Measurements from ENCODE around the gene TMEM135. TPM values are rescaled to one million over a fixed set of nuclear protein-coding genes. Genes with fewer than 3 reads are reported as not detected.
"Not testable (repeated sequence)": the region's sequence is repeated elsewhere in the genome, so short reads cannot be mapped to it uniquely, and the experiment has no call there.

TMEM135 gene
- total and polyA plus RNA-seq, 2 donors from 2014 or later, result 12.0 to 24.6 TPM

DNA sequence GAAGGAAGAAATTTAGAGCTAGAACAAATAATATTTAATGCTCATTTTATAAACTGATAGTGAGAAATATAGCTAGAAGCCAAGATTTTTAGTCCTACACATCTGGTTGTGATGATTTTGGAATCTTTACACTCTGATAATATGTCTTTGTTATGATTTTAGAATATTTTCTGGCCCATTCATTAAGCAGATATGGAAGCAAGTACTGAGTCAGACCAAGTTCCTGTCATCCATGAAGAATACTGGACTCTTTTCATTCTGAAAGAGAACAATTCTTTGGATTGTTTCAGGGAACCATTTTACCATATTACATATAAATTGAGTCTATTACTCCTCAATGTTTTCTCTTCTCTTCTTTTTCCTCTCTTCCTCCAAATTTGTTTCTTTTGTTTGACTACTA lies 227.4 kb downstream of the TMEM135 start:
- Histone ChIP-seq H3K27ac (ENCODE audit: low read depth in 2 of 2, low read length in 2 of 2) (no peak overlapping the region), H3K9ac (ENCODE audit: low read length in 3 of 3) (no peak overlapping the region), H3K4me1 (ENCODE audit: control insufficient read depth in 2 of 3, insufficient read depth in 2 of 3, low read depth in 1 of 3, low read length in 3 of 3) (no peaks in the 10 kb centered on the region), H3K9me3 (ENCODE audit: control insufficient read depth in 2 of 3, insufficient read depth in 1 of 3, low read length in 3 of 3) (no peaks in the 10 kb centered on the region), H3K4me3 (ENCODE audit: low read length in 3 of 3) (no peak overlapping the region), H3K27me3 (ENCODE audit: control insufficient read depth, insufficient read depth, low read length) (no peaks in the 10 kb centered on the region), H3K36me3 (ENCODE audit: control insufficient read depth in 2 of 3, insufficient read depth in 3 of 3, low read length in 3 of 3) (no peaks in the 10 kb centered on the region)
- FAIRE-seq, result no peak
- TF ChIP-seq, protein P1, sequence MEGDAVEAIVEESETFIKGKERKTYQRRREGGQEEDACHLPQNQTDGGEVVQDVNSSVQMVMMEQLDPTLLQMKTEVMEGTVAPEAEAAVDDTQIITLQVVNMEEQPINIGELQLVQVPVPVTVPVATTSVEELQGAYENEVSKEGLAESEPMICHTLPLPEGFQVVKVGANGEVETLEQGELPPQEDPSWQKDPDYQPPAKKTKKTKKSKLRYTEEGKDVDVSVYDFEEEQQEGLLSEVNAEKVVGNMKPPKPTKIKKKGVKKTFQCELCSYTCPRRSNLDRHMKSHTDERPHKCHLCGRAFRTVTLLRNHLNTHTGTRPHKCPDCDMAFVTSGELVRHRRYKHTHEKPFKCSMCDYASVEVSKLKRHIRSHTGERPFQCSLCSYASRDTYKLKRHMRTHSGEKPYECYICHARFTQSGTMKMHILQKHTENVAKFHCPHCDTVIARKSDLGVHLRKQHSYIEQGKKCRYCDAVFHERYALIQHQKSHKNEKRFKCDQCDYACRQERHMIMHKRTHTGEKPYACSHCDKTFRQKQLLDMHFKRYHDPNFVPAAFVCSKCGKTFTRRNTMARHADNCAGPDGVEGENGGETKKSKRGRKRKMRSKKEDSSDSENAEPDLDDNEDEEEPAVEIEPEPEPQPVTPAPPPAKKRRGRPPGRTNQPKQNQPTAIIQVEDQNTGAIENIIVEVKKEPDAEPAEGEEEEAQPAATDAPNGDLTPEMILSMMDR (IDR thresholded peaks at IDR 0.05; ENCODE audit: borderline replicate concordance, extremely low read depth, insufficient read depth), result no peak
- peak in 1 of 5 donors; percentile 38 for DNase-seq
- intact Hi-C loops (cut with DNase I), result no loop called here

DNA sequence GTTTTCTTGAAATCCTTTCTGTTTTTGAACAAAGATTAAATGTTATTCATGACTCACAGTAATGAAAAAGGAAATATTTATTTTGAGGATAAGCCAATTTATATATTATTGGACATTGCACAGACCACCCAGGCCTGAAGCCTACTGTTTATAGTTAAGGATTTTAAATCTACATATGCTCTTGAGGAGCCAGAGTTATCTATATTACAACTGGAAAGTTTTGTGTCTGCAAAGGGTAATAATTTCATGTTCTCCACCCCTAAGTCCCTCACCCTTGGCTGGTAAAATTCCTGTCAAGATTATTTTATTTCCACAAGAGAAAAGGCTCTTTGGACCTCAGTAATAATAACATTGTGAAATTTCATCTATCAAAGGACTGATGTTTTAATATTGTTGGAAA lies 228.2 kb downstream of the TMEM135 start:
- Histone ChIP-seq H3K27ac (ENCODE audit: low read depth in 2 of 2, low read length in 2 of 2) (no peak overlapping the region), H3K4me3 (ENCODE audit: low read length in 3 of 3) (no peak overlapping the region), H3K27me3 (ENCODE audit: control insufficient read depth, insufficient read depth, low read length) (no peaks in the 10 kb centered on the region), H3K36me3 (ENCODE audit: control insufficient read depth in 2 of 3, insufficient read depth in 3 of 3, low read length in 3 of 3) (no peaks in the 10 kb centered on the region), H3K9me3 (ENCODE audit: control insufficient read depth in 2 of 3, insufficient read depth in 1 of 3, low read length in 3 of 3) (no peaks in the 10 kb centered on the region), H3K9ac (ENCODE audit: low read length in 3 of 3) (no peak overlapping the region), H3K4me1 (ENCODE audit: control insufficient read depth in 2 of 3, insufficient read depth in 2 of 3, low read depth in 1 of 3, low read length in 3 of 3) (no peaks in the 10 kb centered on the region)
- intact Hi-C loops (cut with DNase I), result no loop called here
- FAIRE-seq, result no peak
- TF ChIP-seq, protein P1 (IDR thresholded peaks at IDR 0.05; ENCODE audit: borderline replicate concordance, extremely low read depth, insufficient read depth), result no peak
- DNase-seq, result peak in 1 of 5 donors; percentile 62

- H3K4me1 ChIP-seq (ENCODE audit: control insufficient read depth in 2 of 3, insufficient read depth in 2 of 3, low read depth in 1 of 3, low read length in 3 of 3), result no peaks in the 10 kb centered on the region
- no peaks in the 10 kb centered on the region for H3K9me3 ChIP-seq (ENCODE audit: control insufficient read depth in 2 of 3, insufficient read depth in 1 of 3, low read length in 3 of 3)
- no peaks in the 10 kb centered on the region for H3K36me3 ChIP-seq (ENCODE audit: control insufficient read depth in 2 of 3, insufficient read depth in 3 of 3, low read length in 3 of 3)
- no peak overlapping the region for H3K27ac ChIP-seq (ENCODE audit: low read depth in 2 of 2, low read length in 2 of 2)
- TF ChIP-seq, protein P1 (IDR thresholded peaks at IDR 0.05; ENCODE audit: borderline replicate concordance, extremely low read depth, insufficient read depth), result no peak
- no peaks in the 10 kb centered on the region for H3K27me3 ChIP-seq (ENCODE audit: control insufficient read depth, insufficient read depth, low read length)
- H3K4me3 ChIP-seq (ENCODE audit: low read length in 3 of 3), result no peak overlapping the region
- FAIRE-seq (no peak), DNase-seq (no peak)
- no peak overlapping the region for H3K9ac ChIP-seq (ENCODE audit: low read length in 3 of 3)
- intact Hi-C loops (cut with DNase I), result no loop called here
Measured at GRCh38 chr11:87266751-87267150, 229.0 kb downstream of the TMEM135 start.

DNA sequence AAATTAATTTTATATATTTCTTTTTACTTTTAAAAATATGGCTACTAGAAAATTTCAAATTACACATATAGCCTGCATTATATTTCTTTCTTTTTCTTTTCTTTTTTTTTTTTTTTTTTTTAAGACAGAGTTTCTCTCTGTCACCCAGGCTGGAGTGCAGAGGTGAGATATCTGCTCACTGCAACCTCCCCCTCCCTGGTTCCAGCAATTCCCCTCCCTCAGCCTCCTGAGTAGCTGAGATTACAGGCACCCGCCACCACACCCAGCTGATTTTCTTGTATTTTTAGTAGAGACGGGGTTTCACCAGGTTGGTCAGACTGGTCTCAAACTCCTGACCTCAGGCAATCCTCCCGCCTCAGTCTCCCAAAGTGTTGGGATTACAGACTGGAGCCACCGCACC lies 234.2 kb downstream of the TMEM135 start:
- H3K9ac ChIP-seq (ENCODE audit: low read length in 3 of 3); DNase-seq; H3K36me3 ChIP-seq (ENCODE audit: control insufficient read depth in 2 of 3, insufficient read depth in 3 of 3, low read length in 3 of 3); H3K4me3 ChIP-seq (ENCODE audit: low read length in 3 of 3); H3K9me3 ChIP-seq (ENCODE audit: control insufficient read depth in 2 of 3, insufficient read depth in 1 of 3, low read length in 3 of 3); FAIRE-seq; H3K27me3 ChIP-seq (ENCODE audit: control insufficient read depth, insufficient read depth, low read length); H3K4me1 ChIP-seq (ENCODE audit: control insufficient read depth in 2 of 3, insufficient read depth in 2 of 3, low read depth in 1 of 3, low read length in 3 of 3); H3K27ac ChIP-seq (ENCODE audit: low read depth in 2 of 2, low read length in 2 of 2); intact Hi-C loops (cut with DNase I): not testable (repeated sequence)

Measured in kidney (tissue), 14 donors.